Skeletal muscle cell (primary cell): ENCODE measurements around the gene FBXW8.
A peak's percentile ranks its signal among the peaks of the same experiment; 100 is the strongest.

ENCODE experiments used
- DNase-seq: peaks from one replicate; pipeline ENCODE4 v3.0.0-alpha.2; 2010; ENCODE audit warnings: low read depth
- H3K4me3 ChIP-seq: 2 replicates; pipeline ENCODE4 v1.5.1; 2011; ENCODE audit warnings: low read depth, mild to moderate bottlenecking, control low read depth, low read length, moderate library complexity

FBXW8 gene

GRCh38 chr12:117010693-117011451 lies 100.1 kb downstream of the FBXW8 start:
- H3K4me3 ChIP-seq: no peak overlapping the region
- peak; percentile 17 for DNase-seq

GRCh38 chr12:117011988-117012805 lies 101.4 kb downstream of the FBXW8 start:
- peak; percentile 47 for DNase-seq
- H3K4me3 ChIP-seq: no peak overlapping the region

- no peak for DNase-seq
- H3K4me3 ChIP-seq: no peak overlapping the region
These were observed 103.0 kb downstream of the FBXW8 start for GRCh38 chr12:117013726-117014125.

GRCh38 chr12:117014342-117014887 lies 103.7 kb downstream of the FBXW8 start:
- H3K4me3 ChIP-seq: no peak overlapping the region
- no peak for DNase-seq

GRCh38 chr12:117015811-117016210 lies 105.1 kb downstream of the FBXW8 start:
- DNase-seq: no peak
- no peak overlapping the region for H3K4me3 ChIP-seq

GRCh38 chr12:117017807-117018206 lies 107.1 kb downstream of the FBXW8 start:
- no peak for DNase-seq
- no peak overlapping the region for H3K4me3 ChIP-seq

- H3K4me3 ChIP-seq: no peak overlapping the region
- DNase-seq: no peak
These were observed 107.5 kb downstream of the FBXW8 start for GRCh38 chr12:117018276-117018675.

- no peak for DNase-seq
- no peak overlapping the region for H3K4me3 ChIP-seq
These were observed 107.9 kb downstream of the FBXW8 start for GRCh38 chr12:117018685-117019084.

- DNase-seq: no peak
- H3K4me3 ChIP-seq: no peak overlapping the region
These were observed 109.1 kb downstream of the FBXW8 start for GRCh38 chr12:117019866-117020265.

- no peak overlapping the region for H3K4me3 ChIP-seq
These were observed 109.9 kb downstream of the FBXW8 start for GRCh38 chr12:117020536-117021220.

GRCh38 chr12:117022465-117022864 lies 111.7 kb downstream of the FBXW8 start:
- no peak for DNase-seq

More at GRCh38 chr12:117020536-117021220, 109.9 kb downstream of the FBXW8 start:
- DNase-seq: no peak

GRCh38 chr12:117023998-117024960 lies 113.5 kb downstream of the FBXW8 start:
- no peak overlapping the region for H3K4me3 ChIP-seq
- DNase-seq: no peak

More at GRCh38 chr12:117022465-117022864, 111.7 kb downstream of the FBXW8 start:
- H3K4me3 ChIP-seq: no peak overlapping the region

- DNase-seq: no peak
- H3K4me3 ChIP-seq: no peak overlapping the region
These were observed 114.3 kb downstream of the FBXW8 start for GRCh38 chr12:117024961-117025480.

GRCh38 chr12:117025481-117026151 lies 114.9 kb downstream of the FBXW8 start:
- no peak for DNase-seq

GRCh38 chr12:117026343-117026742 lies 115.6 kb downstream of the FBXW8 start:
- DNase-seq: no peak
- no peak overlapping the region for H3K4me3 ChIP-seq

More at GRCh38 chr12:117025481-117026151, 114.9 kb downstream of the FBXW8 start:
- no peak overlapping the region for H3K4me3 ChIP-seq

GRCh38 chr12:117026921-117027250 lies 116.1 kb downstream of the FBXW8 start:
- no peak overlapping the region for H3K4me3 ChIP-seq
- DNase-seq: no peak

- no peak overlapping the region for H3K4me3 ChIP-seq
- DNase-seq: no peak
These were observed 116.7 kb downstream of the FBXW8 start for GRCh38 chr12:117027251-117028086.
